GM21360 (cell line): ENCODE measurements around the gene SH2D7.

ENCODE experiments used
- ATAC-seq: cut with Tn5 transposase; IDR thresholded peaks from one replicate; pipeline ENCODE4 v1.9.1; 2021; ENCODE audit warnings: mild to moderate bottlenecking, moderate library complexity; ENCODE audit not compliant: unreplicated experiment

The SH2D7 gene

GRCh38 chr15:78077871-78078210, 14.5 kb upstream of the SH2D7 start:
- ATAC-seq, result peak; percentile 18

- ATAC-seq, result no peak
Measured at GRCh38 chr15:78079298-78080087, 12.9 kb upstream of the SH2D7 start.

- no peak for ATAC-seq
Measured at GRCh38 chr15:78080088-78080460, 12.3 kb upstream of the SH2D7 start.

GRCh38 chr15:78082106-78082742, 10.1 kb upstream of the SH2D7 start:
- no peak for ATAC-seq

GRCh38 chr15:78082743-78083110, 9.6 kb upstream of the SH2D7 start:
- ATAC-seq, result no peak

GRCh38 chr15:78083186-78083585, 9.2 kb upstream of the SH2D7 start:
- ATAC-seq, result no peak

- ATAC-seq, result no peak
Measured at GRCh38 chr15:78083687-78084448, 8.5 kb upstream of the SH2D7 start.

GRCh38 chr15:78084449-78084750, 8.0 kb upstream of the SH2D7 start:
- no peak for ATAC-seq

GRCh38 chr15:78085928-78086327, 6.4 kb upstream of the SH2D7 start:
- no peak for ATAC-seq

- peak; percentile 62 for ATAC-seq
Measured at GRCh38 chr15:78087951-78088772, 4.2 kb upstream of the SH2D7 start.

- ATAC-seq, result no peak
Measured at GRCh38 chr15:78088773-78089080, 3.6 kb upstream of the SH2D7 start.

- no peak for ATAC-seq
Measured at GRCh38 chr15:78090422-78091063, 1.8 kb upstream of the SH2D7 start.

GRCh38 chr15:78093242-78094020, 1.1 kb downstream of the SH2D7 start:
- ATAC-seq, result no peak

GRCh38 chr15:78097667-78098066, 5.3 kb downstream of the SH2D7 start:
- no peak for ATAC-seq

- no peak for ATAC-seq
Measured at GRCh38 chr15:78098131-78098755, 5.9 kb downstream of the SH2D7 start.

- ATAC-seq, result no peak
Measured at GRCh38 chr15:78100886-78101285, 8.5 kb downstream of the SH2D7 start.

GRCh38 chr15:78101423-78102105, 9.2 kb downstream of the SH2D7 start:
- no peak for ATAC-seq

- no peak for ATAC-seq
Measured at GRCh38 chr15:78102211-78102610, 9.8 kb downstream of the SH2D7 start.

GRCh38 chr15:78102741-78103140, 10.4 kb downstream of the SH2D7 start:
- ATAC-seq, result no peak
